WTC11 (cell line): Measurements from ENCODE around the gene LPCAT1. TPM values are rescaled to one million over a fixed set of nuclear protein-coding genes. Genes with fewer than 3 reads are reported as not detected.
A peak's percentile ranks its signal among the peaks of the same experiment; 100 is the strongest.

Experiments used
- ATAC-seq: fragments of 200-7000 bp; cut with Tn5 transposase; 2 replicates; pipeline ENCODE4 v1.10.0; 2021; ENCODE audit warnings: mild to moderate bottlenecking, moderate library complexity
- CTCF ChIA-PET: fragments of 300-600 bp; sonication (Branson Sonifier 250); formaldehyde crosslinking; loops from one replicate; lab custom pipeline; 2021; ENCODE audit warnings: antibody characterized with exemption; lab: Charles Lee
- POLR2A ChIA-PET: fragments of 350-600 bp; sonication (Branson Sonifier 250); formaldehyde crosslinking; loops from one replicate; lab custom pipeline; 2021; ENCODE audit warnings: antibody characterized with exemption; lab: Charles Lee
- DNase-seq: peaks from one replicate; pipeline ENCODE4 v3.0.0; 2021; ENCODE audit warnings: low spot score
- H3K27ac Mint-ChIP-seq: 2 replicates; pipeline ENCODE4 v1.8.0; 2021; ENCODE audit warnings: mixed read lengths
- H3K27me3 Mint-ChIP-seq: 2 replicates; pipeline ENCODE4 v1.8.0; 2021; ENCODE audit warnings: low read depth, mild to moderate bottlenecking, moderate library complexity, mixed read lengths
- H3K36me3 Mint-ChIP-seq: 2 replicates; pipeline ENCODE4 v1.8.0; 2021; ENCODE audit warnings: mixed read lengths
- H3K4me1 Mint-ChIP-seq: 2 replicates; pipeline ENCODE4 v1.8.0; 2022; ENCODE audit warnings: mixed read lengths
- H3K4me3 Mint-ChIP-seq: 2 replicates; pipeline ENCODE4 v1.8.0; 2021; ENCODE audit warnings: mild to moderate bottlenecking, moderate library complexity, mixed read lengths
- H3K9me3 Mint-ChIP-seq: 2 replicates; pipeline ENCODE4 v1.8.0; 2021; ENCODE audit warnings: mixed read lengths
- CBFB ChIP-seq: sonication (generic); formaldehyde crosslinking; IDR thresholded peaks from 2 replicates; pipeline ENCODE4 v1.8.1; 2022; ENCODE audit warnings: mild to moderate bottlenecking, low read depth, missing genetic modification reagents
- CDX4 ChIP-seq: fragments of 250-450 bp; sonication (Bioruptor Pico); IDR thresholded peaks from 2 replicates; pipeline ENCODE4 v1.9.0; 2021; ENCODE audit warnings: moderate library complexity, mild to moderate bottlenecking, inconsistent platforms, borderline replicate concordance
- E2F4 ChIP-seq: sonication (generic); formaldehyde crosslinking; IDR thresholded peaks from 2 replicates; pipeline ENCODE4 v1.8.1; 2022; ENCODE audit warnings: low read depth, mild to moderate bottlenecking, moderate library complexity, missing genetic modification reagents, borderline replicate concordance
- FOXK1 ChIP-seq: sonication (generic); formaldehyde crosslinking; IDR thresholded peaks from 2 replicates; pipeline ENCODE4 v1.8.0; 2022; ENCODE audit warnings: mild to moderate bottlenecking, moderate library complexity, missing genetic modification reagents
- FOXP4 ChIP-seq: sonication (generic); formaldehyde crosslinking; IDR thresholded peaks from 2 replicates; pipeline ENCODE4 v1.8.0; 2022; ENCODE audit warnings: mild to moderate bottlenecking, missing genetic modification reagents
- GTF2I ChIP-seq: fragments of 250-450 bp; sonication (Bioruptor Pico); conservative IDR thresholded peaks from 2 replicates; pipeline ENCODE4 v1.4.0; 2021; ENCODE audit warnings: mild to moderate bottlenecking
- HMGXB4 ChIP-seq: sonication (generic); formaldehyde crosslinking; IDR thresholded peaks from 2 replicates; pipeline ENCODE4 v1.8.1; 2023; ENCODE audit warnings: mild to moderate bottlenecking, moderate library complexity, missing genetic modification reagents
- IRF2 ChIP-seq: sonication (generic); formaldehyde crosslinking; IDR thresholded peaks from 2 replicates; pipeline ENCODE4 v1.8.0; 2022; ENCODE audit warnings: low read depth, missing genetic modification reagents, borderline replicate concordance
- JUN ChIP-seq: sonication (generic); formaldehyde crosslinking; IDR thresholded peaks from 2 replicates; pipeline ENCODE4 v1.8.0; 2023; ENCODE audit warnings: mild to moderate bottlenecking, missing genetic modification reagents
- MLX ChIP-seq: sonication (generic); formaldehyde crosslinking; IDR thresholded peaks from 2 replicates; pipeline ENCODE4 v1.8.1; 2023; ENCODE audit warnings: mild to moderate bottlenecking, missing genetic modification reagents, moderate library complexity
- SMAD4 ChIP-seq: sonication (generic); formaldehyde crosslinking; IDR thresholded peaks from 2 replicates; pipeline ENCODE4 v1.8.0; 2022; ENCODE audit warnings: mild to moderate bottlenecking, missing genetic modification reagents
- STAT6 ChIP-seq: sonication (generic); formaldehyde crosslinking; conservative IDR thresholded peaks from 2 replicates; pipeline ENCODE4 v1.8.1; 2023; ENCODE audit warnings: mild to moderate bottlenecking, low read depth, missing genetic modification reagents, moderate library complexity
- TEAD4 ChIP-seq: sonication (generic); formaldehyde crosslinking; IDR thresholded peaks from 2 replicates; pipeline ENCODE4 v1.8.0; 2022; ENCODE audit warnings: mild to moderate bottlenecking, missing genetic modification reagents
- USF1 ChIP-seq: sonication (generic); formaldehyde crosslinking; IDR thresholded peaks from 2 replicates; pipeline ENCODE4 v1.8.0; 2022; ENCODE audit warnings: mild to moderate bottlenecking, missing genetic modification reagents
- USF2 ChIP-seq: sonication (generic); formaldehyde crosslinking; IDR thresholded peaks from 2 replicates; pipeline ENCODE4 v1.8.1; 2023; ENCODE audit warnings: mild to moderate bottlenecking, missing genetic modification reagents, moderate library complexity
- ZNF121 ChIP-seq: sonication (generic); formaldehyde crosslinking; IDR thresholded peaks from 2 replicates; pipeline ENCODE4 v1.8.0; 2023; ENCODE audit warnings: missing genetic modification reagents
- ZNF219 ChIP-seq: sonication (generic); formaldehyde crosslinking; IDR thresholded peaks from 2 replicates; pipeline ENCODE4 v1.8.0; 2023; ENCODE audit warnings: missing genetic modification reagents, mild to moderate bottlenecking, borderline replicate concordance
- ZNF232 ChIP-seq: sonication (generic); formaldehyde crosslinking; IDR thresholded peaks from 2 replicates; pipeline ENCODE4 v1.8.0; 2022; ENCODE audit warnings: mild to moderate bottlenecking, missing genetic modification reagents
- ZNF671 ChIP-seq: fragments of 250-450 bp; sonication (Bioruptor Pico); IDR thresholded peaks from 2 replicates; pipeline ENCODE4 v1.8.0; 2021; ENCODE audit warnings: mild to moderate bottlenecking
- total RNA-seq: library from RNA; stranded (reverse); gene quantifications from 3 replicates; pipeline ENCODE4 v1.2.3, GENCODE V29; 2021

Gene LPCAT1
- total RNA-seq, 1 experiment from 2014 or later: 206 TPM

- H3K36me3 Mint-ChIP-seq: peaks cover 15% of the 10 kb centered on the region
- no peaks in the 10 kb centered on the region for H3K9me3 Mint-ChIP-seq
- DNase-seq (no peak), ATAC-seq (no peak)
- peaks cover 76% of the 10 kb centered on the region for H3K4me1 Mint-ChIP-seq
- peak overlapping the region; percentile 65 for H3K27ac Mint-ChIP-seq
- POLR2A ChIA-PET: no interaction called here
- TF ChIP-seq SMAD4 (CRISPR knock-in tag) (no peak), ZNF671 (CRISPR knock-in tag) (no peak), ZNF232 (CRISPR knock-in tag) (no peak), ZNF219 (CRISPR knock-in tag) (no peak), USF1 (CRISPR knock-in tag) (no peak), FOXK1 (CRISPR knock-in tag) (no peak), HMGXB4 (CRISPR knock-in tag) (no peak)
- TF ChIP-seq, all 79 proteins: peak for 0
- CTCF ChIA-PET: no interaction called here
- Mint-ChIP-seq H3K4me3 (no peak overlapping the region), H3K27me3 (no peaks in the 10 kb centered on the region)
Observed at GRCh38 chr5:1508659-1509290, 15.0 kb downstream of the LPCAT1 start.

- TF ChIP-seq MLX (no peak), IRF2 (CRISPR knock-in tag) (no peak), TEAD4 (CRISPR knock-in tag) (no peak), GTF2I (no peak), CDX4 (no peak), FOXP4 (no peak), JUN (CRISPR knock-in tag) (no peak), ZNF121 (CRISPR knock-in tag) (no peak), USF2 (CRISPR knock-in tag) (no peak), CBFB (CRISPR knock-in tag) (no peak), E2F4 (no peak), STAT6 (CRISPR knock-in tag) (no peak), HMGXB4 (CRISPR knock-in tag) (no peak)
- peaks cover 76% of the 10 kb centered on the region for H3K4me1 Mint-ChIP-seq
- CTCF ChIA-PET: interaction anchor here (0.9 to 1.2 kb wide), 3 partner anchors 40 to 137 kb away, joined by 3 read pairs; no protein-coding TSS in a partner anchor
- POLR2A ChIA-PET: interaction anchor here (1.0 kb wide), 1 partner anchor 14 kb away, joined by 3 read pairs; no protein-coding TSS in a partner anchor
- no peaks in the 10 kb centered on the region for H3K9me3 Mint-ChIP-seq
- H3K4me3 Mint-ChIP-seq: no peak overlapping the region
- no peaks in the 10 kb centered on the region for H3K27me3 Mint-ChIP-seq
- peak overlapping the region; percentile 65 for H3K27ac Mint-ChIP-seq
- ATAC-seq (no peak), DNase-seq (peak; percentile 6)
- peaks cover 13% of the 10 kb centered on the region for H3K36me3 Mint-ChIP-seq
Observed at GRCh38 chr5:1507961-1508658, 15.7 kb downstream of the LPCAT1 start.
